ENCODE measurements around the gene DYRK3.

DNA sequence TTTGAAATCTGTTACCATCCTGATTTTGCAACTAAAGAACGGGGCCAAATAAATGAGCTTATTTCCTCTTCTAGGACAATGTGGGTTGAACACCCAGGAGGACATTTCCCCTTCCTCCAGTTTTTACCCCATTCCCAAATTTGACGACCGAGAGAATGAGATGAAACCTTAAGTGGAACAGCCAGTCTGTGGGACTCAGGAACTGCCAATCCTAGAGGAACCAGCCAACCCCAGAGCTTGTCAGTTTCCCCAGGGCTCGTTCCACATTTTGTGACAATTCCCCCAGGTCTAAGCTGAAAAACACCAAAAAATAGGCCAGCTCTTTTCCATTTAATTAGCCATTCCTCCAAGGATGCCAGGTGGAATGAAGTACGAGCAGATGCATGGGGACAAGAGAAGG lies 28.0 kb downstream of the DYRK3 start:
- TF ChIP-seq EZH2 (IDR thresholded peaks at IDR 0.05; ENCODE audit: low read length, missing control alignments), result no peak
- TF ChIP-seq, protein P1, sequence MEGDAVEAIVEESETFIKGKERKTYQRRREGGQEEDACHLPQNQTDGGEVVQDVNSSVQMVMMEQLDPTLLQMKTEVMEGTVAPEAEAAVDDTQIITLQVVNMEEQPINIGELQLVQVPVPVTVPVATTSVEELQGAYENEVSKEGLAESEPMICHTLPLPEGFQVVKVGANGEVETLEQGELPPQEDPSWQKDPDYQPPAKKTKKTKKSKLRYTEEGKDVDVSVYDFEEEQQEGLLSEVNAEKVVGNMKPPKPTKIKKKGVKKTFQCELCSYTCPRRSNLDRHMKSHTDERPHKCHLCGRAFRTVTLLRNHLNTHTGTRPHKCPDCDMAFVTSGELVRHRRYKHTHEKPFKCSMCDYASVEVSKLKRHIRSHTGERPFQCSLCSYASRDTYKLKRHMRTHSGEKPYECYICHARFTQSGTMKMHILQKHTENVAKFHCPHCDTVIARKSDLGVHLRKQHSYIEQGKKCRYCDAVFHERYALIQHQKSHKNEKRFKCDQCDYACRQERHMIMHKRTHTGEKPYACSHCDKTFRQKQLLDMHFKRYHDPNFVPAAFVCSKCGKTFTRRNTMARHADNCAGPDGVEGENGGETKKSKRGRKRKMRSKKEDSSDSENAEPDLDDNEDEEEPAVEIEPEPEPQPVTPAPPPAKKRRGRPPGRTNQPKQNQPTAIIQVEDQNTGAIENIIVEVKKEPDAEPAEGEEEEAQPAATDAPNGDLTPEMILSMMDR (conservative IDR thresholded peaks at IDR 0.05 in 1 of 2, IDR thresholded peaks at IDR 0.05 in 1 of 2; ENCODE audit: low read depth in 1 of 2, low read length in 2 of 2), result no peak
